Smooth muscle cell (in vitro differentiated cells): ENCODE results near the gene IRF2. TPM values are rescaled to one million over a fixed set of nuclear protein-coding genes. Genes with fewer than 3 reads are reported as not detected.

Experiments
- DNase-seq: peaks from one replicate; lab custom pipeline; 2025; ENCODE audit not compliant: unreplicated experiment; lab: John Stamatoyannopoulos, UW
- H2AFZ ChIP-seq: fragments of 200-600 bp; sonication (generic); 2 replicates; pipeline ENCODE4 v1.6.0; 2016; ENCODE audit warnings: antibody characterized with exemption, low read depth, mild to moderate bottlenecking
- H3F3A ChIP-seq: fragments of 200-600 bp; sonication (generic); 2 replicates; pipeline ENCODE4 v1.6.0; 2017; ENCODE audit warnings: antibody characterized with exemption, low read depth
- H3K27ac ChIP-seq: fragments of 200-600 bp; sonication (generic); 2 replicates; pipeline ENCODE4 v1.5.1; 2016; ENCODE audit warnings: low read depth, mild to moderate bottlenecking
- H3K27me3 ChIP-seq: fragments of 200-600 bp; sonication (generic); 2 replicates; pipeline ENCODE4 v1.6.1; 2016; ENCODE audit warnings: low read depth, mild to moderate bottlenecking
- H3K36me3 ChIP-seq: fragments of 200-600 bp; sonication (generic); 2 replicates; pipeline ENCODE4 v1.5.1; 2016; ENCODE audit warnings: low read depth
- H3K4me1 ChIP-seq: fragments of 200-600 bp; sonication (generic); 2 replicates; pipeline ENCODE4 v1.5.1; 2016; ENCODE audit warnings: low read depth
- H3K4me2 ChIP-seq: fragments of 200-600 bp; sonication (generic); 2 replicates; pipeline ENCODE4 v1.6.0; 2016; ENCODE audit warnings: mild to moderate bottlenecking
- H3K4me3 ChIP-seq: fragments of 200-600 bp; sonication (generic); 2 replicates; pipeline ENCODE4 v1.5.1; 2016; ENCODE audit warnings: mild to moderate bottlenecking
- H3K79me2 ChIP-seq: fragments of 200-600 bp; sonication (generic); 2 replicates; pipeline ENCODE4 v1.6.0; 2016; ENCODE audit warnings: low read depth, mild to moderate bottlenecking
- H3K9ac ChIP-seq: fragments of 200-600 bp; sonication (generic); 2 replicates; pipeline ENCODE4 v1.6.0; 2016; ENCODE audit warnings: low read depth
- H3K9me3 ChIP-seq: fragments of 200-600 bp; sonication (generic); replicated peaks from 2 replicates; pipeline ENCODE4 v1.5.1; 2016; ENCODE audit warnings: low read depth
- H4K20me1 ChIP-seq: fragments of 200-600 bp; sonication (generic); 2 replicates; pipeline ENCODE4 v1.6.0; 2016; ENCODE audit warnings: low read depth
- WGBS: methylation state at CpG from one replicate; pipeline ENCODE4 v1.1.7; 2016; ENCODE audit warnings: low lambda C conversion rate; 5-methylcytosine and 5-hydroxymethylcytosine counted together
- polyA plus RNA-seq: library from polyadenylated mRNA; unstranded; fragments of >200 nt; fragmentation: Nextera tagmentation; extraction: Ambion mirVana; gene quantifications from 2 replicates; pipeline ENCODE4 v1.2.1, GENCODE V29; 2016
- total RNA-seq: library from RNA; depleted of rRNA; stranded (reverse); fragments of >200 nt; gene quantifications from 2 replicates; pipeline ENCODE4 v1.2.3, GENCODE V29; 2014
- TF ChIP-seq, protein P1 (sequence below): fragments of 200-600 bp; sonication (generic); IDR thresholded peaks from 2 replicates; pipeline ENCODE4 v1.5.1; 2017; ENCODE audit warnings: borderline replicate concordance, mild to moderate bottlenecking, antibody characterized with exemption; ENCODE audit not compliant: insufficient read depth, poor library complexity, severe bottlenecking

The IRF2 gene
- total and polyA plus RNA-seq, 2 experiments from 2014 or later: 10.2 to 21.6 TPM

GRCh38 chr4:184389978-184390900, 84.1 kb downstream of the IRF2 start:
- H3F3A ChIP-seq: peaks cover 7% of the 10 kb centered on the region
- TF ChIP-seq, protein P1, sequence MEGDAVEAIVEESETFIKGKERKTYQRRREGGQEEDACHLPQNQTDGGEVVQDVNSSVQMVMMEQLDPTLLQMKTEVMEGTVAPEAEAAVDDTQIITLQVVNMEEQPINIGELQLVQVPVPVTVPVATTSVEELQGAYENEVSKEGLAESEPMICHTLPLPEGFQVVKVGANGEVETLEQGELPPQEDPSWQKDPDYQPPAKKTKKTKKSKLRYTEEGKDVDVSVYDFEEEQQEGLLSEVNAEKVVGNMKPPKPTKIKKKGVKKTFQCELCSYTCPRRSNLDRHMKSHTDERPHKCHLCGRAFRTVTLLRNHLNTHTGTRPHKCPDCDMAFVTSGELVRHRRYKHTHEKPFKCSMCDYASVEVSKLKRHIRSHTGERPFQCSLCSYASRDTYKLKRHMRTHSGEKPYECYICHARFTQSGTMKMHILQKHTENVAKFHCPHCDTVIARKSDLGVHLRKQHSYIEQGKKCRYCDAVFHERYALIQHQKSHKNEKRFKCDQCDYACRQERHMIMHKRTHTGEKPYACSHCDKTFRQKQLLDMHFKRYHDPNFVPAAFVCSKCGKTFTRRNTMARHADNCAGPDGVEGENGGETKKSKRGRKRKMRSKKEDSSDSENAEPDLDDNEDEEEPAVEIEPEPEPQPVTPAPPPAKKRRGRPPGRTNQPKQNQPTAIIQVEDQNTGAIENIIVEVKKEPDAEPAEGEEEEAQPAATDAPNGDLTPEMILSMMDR: no peak
- peaks cover 17% of the 10 kb centered on the region for H4K20me1 ChIP-seq
- H3K4me3 ChIP-seq: no peak overlapping the region
- no peak overlapping the region for H3K9ac ChIP-seq
- H3K4me2 ChIP-seq: no peak overlapping the region
- no peaks in the 10 kb centered on the region for H3K9me3 ChIP-seq
- H3K36me3 ChIP-seq: no peaks in the 10 kb centered on the region
- no peak overlapping the region for H3K27ac ChIP-seq
- no peak overlapping the region for H2AFZ ChIP-seq
- 75% methylated on average over 24 of the region's 24 CpGs for WGBS
- H3K79me2 ChIP-seq: no peaks in the 10 kb centered on the region
- H3K4me1 ChIP-seq: peaks cover 6% of the 10 kb centered on the region
- no peaks in the 10 kb centered on the region for H3K27me3 ChIP-seq
- DNase-seq: no peak

GRCh38 chr4:184388106-184388505, 86.2 kb downstream of the IRF2 start:
- TF ChIP-seq, protein P1: no peak
- no peaks in the 10 kb centered on the region for H3K9me3 ChIP-seq
- no peak overlapping the region for H3K9ac ChIP-seq
- H3F3A ChIP-seq: peaks cover 16% of the 10 kb centered on the region
- DNase-seq: no peak
- no peak overlapping the region for H2AFZ ChIP-seq
- H3K36me3 ChIP-seq: no peaks in the 10 kb centered on the region
- no peak overlapping the region for H3K4me3 ChIP-seq
- no peak overlapping the region for H3K27ac ChIP-seq
- peaks cover 22% of the 10 kb centered on the region for H3K4me1 ChIP-seq
- peaks cover 7% of the 10 kb centered on the region for H4K20me1 ChIP-seq
- no peaks in the 10 kb centered on the region for H3K79me2 ChIP-seq
- no peak overlapping the region for H3K4me2 ChIP-seq
- H3K27me3 ChIP-seq: no peaks in the 10 kb centered on the region
- 82% methylated on average over 6 of the region's 6 CpGs for WGBS

GRCh38 chr4:184387351-184387750, 87.0 kb downstream of the IRF2 start:
- Histone ChIP-seq H3K9me3 (no peaks in the 10 kb centered on the region), H3K36me3 (no peaks in the 10 kb centered on the region), H3K4me1 (peaks cover 29% of the 10 kb centered on the region), H3K27ac (no peak overlapping the region), H3F3A (peaks cover 22% of the 10 kb centered on the region), H3K4me3 (no peak overlapping the region), H2AFZ (no peak overlapping the region), H3K27me3 (no peaks in the 10 kb centered on the region), H3K79me2 (no peaks in the 10 kb centered on the region), H3K9ac (no peak overlapping the region), H4K20me1 (peaks cover 2% of the 10 kb centered on the region), H3K4me2 (no peak overlapping the region)
- no peak for DNase-seq
- 89% methylated on average over 6 of the region's 6 CpGs for WGBS
- TF ChIP-seq, protein P1: no peak
